ENCODE results near the gene NOXO1. TPM values are rescaled to one million over a fixed set of nuclear protein-coding genes. Genes with fewer than 3 reads are reported as not detected.

The NOXO1 gene
- total and polyA plus RNA-seq, 4 donors: 0.28 to 7.3 (median 3.2) TPM

DNA sequence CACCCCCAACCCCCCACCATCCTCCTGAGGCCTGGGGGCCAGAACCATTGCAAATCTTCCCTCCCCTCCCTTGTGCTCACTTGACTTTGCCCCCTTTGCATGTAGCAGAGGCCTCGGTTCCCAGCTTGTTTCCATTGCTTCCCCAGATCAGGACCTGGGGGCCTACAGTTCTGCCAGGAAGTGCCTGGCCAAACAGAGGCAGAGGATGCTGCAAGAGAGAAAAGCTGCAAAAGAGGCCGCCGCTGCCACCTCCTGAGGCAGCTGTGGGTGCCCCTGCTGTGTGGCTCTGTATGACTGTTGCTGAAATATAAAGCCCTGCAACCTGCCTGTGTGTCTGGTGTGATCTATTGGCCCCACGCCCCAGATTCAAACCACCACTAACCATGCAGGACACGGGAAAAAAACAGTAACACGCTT lies 19.6 kb downstream of the NOXO1 start:
- H3K9ac ChIP-seq (ENCODE audit: insufficient read depth in 1 of 2, low read length in 2 of 2): no peak overlapping the region
- peaks cover 0 to 2% (median 0%) of the 10 kb centered on the region in 3 donors for H3K27me3 ChIP-seq (ENCODE audit: control insufficient read depth in 3 of 3, insufficient read depth in 3 of 3, low read length in 2 of 3)
- H3K4me1 ChIP-seq (ENCODE audit: control insufficient read depth in 5 of 5, insufficient read depth in 5 of 5, low read length in 5 of 5): peaks cover 5 to 37% (median 10%) of the 10 kb centered on the region in 5 donors
- H3K27ac ChIP-seq (ENCODE audit: low read depth in 1 of 2, low read length in 1 of 2): no peak overlapping the region
- H3K4me3 ChIP-seq: no peak overlapping the region
- DNase-seq (no peak), ATAC-seq (ENCODE audit: insufficient read depth, low FRiP score) (no peak)
- H3K9me3 ChIP-seq (ENCODE audit: control insufficient read depth in 4 of 4, insufficient read depth in 3 of 4, low read length in 3 of 4): no peaks in the 10 kb centered on the region
- WGBS, 2 donors: 56 to 63% methylated on average over 6 of the region's 6 CpGs
- H3K36me3 ChIP-seq (ENCODE audit: control insufficient read depth in 4 of 4, insufficient read depth in 4 of 4, low read length in 4 of 4): peaks cover 7 to 20% (median 16%) of the 10 kb centered on the region in 4 donors
- TF ChIP-seq, protein P1, sequence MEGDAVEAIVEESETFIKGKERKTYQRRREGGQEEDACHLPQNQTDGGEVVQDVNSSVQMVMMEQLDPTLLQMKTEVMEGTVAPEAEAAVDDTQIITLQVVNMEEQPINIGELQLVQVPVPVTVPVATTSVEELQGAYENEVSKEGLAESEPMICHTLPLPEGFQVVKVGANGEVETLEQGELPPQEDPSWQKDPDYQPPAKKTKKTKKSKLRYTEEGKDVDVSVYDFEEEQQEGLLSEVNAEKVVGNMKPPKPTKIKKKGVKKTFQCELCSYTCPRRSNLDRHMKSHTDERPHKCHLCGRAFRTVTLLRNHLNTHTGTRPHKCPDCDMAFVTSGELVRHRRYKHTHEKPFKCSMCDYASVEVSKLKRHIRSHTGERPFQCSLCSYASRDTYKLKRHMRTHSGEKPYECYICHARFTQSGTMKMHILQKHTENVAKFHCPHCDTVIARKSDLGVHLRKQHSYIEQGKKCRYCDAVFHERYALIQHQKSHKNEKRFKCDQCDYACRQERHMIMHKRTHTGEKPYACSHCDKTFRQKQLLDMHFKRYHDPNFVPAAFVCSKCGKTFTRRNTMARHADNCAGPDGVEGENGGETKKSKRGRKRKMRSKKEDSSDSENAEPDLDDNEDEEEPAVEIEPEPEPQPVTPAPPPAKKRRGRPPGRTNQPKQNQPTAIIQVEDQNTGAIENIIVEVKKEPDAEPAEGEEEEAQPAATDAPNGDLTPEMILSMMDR (IDR thresholded peaks at IDR 0.05; ENCODE audit: control extremely low read depth, extremely low read depth): no peak

DNA sequence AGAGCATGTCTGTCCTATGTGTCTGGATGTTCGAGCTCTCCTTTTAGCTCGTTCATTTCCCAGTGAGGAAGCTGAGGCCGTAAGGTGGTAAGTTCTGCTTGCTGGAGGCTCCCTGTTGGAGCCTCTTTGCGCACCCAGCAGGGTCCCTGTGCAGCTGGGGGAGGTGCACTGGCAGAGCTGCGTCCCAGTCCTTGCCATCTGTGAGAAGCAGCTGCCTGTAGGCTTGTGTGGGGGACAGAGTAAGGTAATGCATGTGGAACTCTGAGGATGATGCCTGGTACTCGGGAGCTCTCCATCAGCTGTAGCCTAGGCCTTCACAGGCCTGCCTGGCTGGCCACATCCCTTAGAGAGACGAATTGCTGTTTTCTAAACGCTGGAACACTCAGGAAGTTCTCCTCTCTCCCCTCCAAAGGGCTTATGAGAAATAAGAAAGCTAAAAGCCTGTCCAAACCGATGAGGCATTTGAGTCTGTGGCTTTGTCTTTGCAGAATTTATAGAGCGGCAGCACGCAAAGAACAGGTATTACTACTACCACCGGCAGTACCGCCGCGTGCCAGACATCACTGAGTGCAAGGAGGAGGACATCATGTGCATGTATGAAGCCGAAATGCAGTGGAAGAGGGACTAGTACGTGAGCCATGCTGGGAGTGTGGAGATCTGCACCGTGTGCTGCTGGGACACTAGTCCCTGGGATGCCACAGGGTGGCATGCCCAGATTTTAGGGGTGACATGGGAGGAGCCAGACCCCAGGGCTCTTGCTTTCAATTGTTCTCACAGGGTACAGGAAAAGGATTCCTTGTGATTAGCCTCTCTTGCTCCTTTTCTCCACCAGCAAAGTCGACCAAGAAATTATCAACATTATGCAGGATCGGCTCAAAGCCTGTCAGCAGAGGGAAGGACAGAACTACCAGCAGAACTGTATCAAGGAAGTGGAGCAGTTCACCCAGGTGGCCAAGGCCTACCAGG lies 20.3 kb downstream of the NOXO1 start:
- peak overlapping the region in 1 of 2 donors; percentile 26 for H3K27ac ChIP-seq (ENCODE audit: low read depth in 1 of 2, low read length in 1 of 2)

GRCh38 chr16:1959269-1960039 lies 21.8 kb downstream of the NOXO1 start, which contains the start of gene NDUFB10:
TSS of gene NDUFB10 (plus strand) at chr16:1959538. CDS start at chr16:1959625, 87 bp downstream.
- peaks cover 5 to 30% (median 7%) of the 10 kb centered on the region in 5 donors for H3K4me1 ChIP-seq (ENCODE audit: control insufficient read depth in 5 of 5, insufficient read depth in 5 of 5, low read length in 5 of 5)
- ATAC-seq (ENCODE audit: insufficient read depth, low FRiP score) (peak; percentile 95), DNase-seq (peak; percentile 86 to 94 (median 92))
- H3K27me3 ChIP-seq (ENCODE audit: control insufficient read depth in 3 of 3, insufficient read depth in 3 of 3, low read length in 2 of 3): peaks cover 0 to 2% (median 0%) of the 10 kb centered on the region in 3 donors
- WGBS, 2 donors: 0 to 1% methylated on average over 62 to 79 of the region's 79 CpGs
- H3K36me3 ChIP-seq (ENCODE audit: control insufficient read depth in 4 of 4, insufficient read depth in 4 of 4, low read length in 4 of 4): peaks cover 7 to 20% (median 14%) of the 10 kb centered on the region in 4 donors
- TF ChIP-seq, protein P1 (IDR thresholded peaks at IDR 0.05; ENCODE audit: control extremely low read depth, extremely low read depth): peak; percentile 59
- H3K4me3 ChIP-seq: peak within 1 kb of the TSS; percentile 91
- H3K9me3 ChIP-seq (ENCODE audit: control insufficient read depth in 4 of 4, insufficient read depth in 3 of 4, low read length in 3 of 4): no peaks in the 10 kb centered on the region
- H3K27ac ChIP-seq (ENCODE audit: low read depth in 1 of 2, low read length in 1 of 2): peak within 1 kb of the TSS; percentile 91 to 95
- peak within 1 kb of the TSS; percentile 55 to 58 for H3K9ac ChIP-seq (ENCODE audit: insufficient read depth in 1 of 2, low read length in 2 of 2)

More for the DNA sequence above, 20.3 kb downstream of the NOXO1 start:
- TF ChIP-seq, protein P1 (IDR thresholded peaks at IDR 0.05; ENCODE audit: control extremely low read depth, extremely low read depth): no peak
- Histone ChIP-seq H3K4me3 (no peak overlapping the region), H3K27me3 (ENCODE audit: control insufficient read depth in 3 of 3, insufficient read depth in 3 of 3, low read length in 2 of 3) (peaks cover 0 to 2% (median 0%) of the 10 kb centered on the region in 3 donors), H3K4me1 (ENCODE audit: control insufficient read depth in 5 of 5, insufficient read depth in 5 of 5, low read length in 5 of 5) (peaks cover 5 to 37% (median 10%) of the 10 kb centered on the region in 5 donors), H3K9me3 (ENCODE audit: control insufficient read depth in 4 of 4, insufficient read depth in 3 of 4, low read length in 3 of 4) (no peaks in the 10 kb centered on the region), H3K36me3 (ENCODE audit: control insufficient read depth in 4 of 4, insufficient read depth in 4 of 4, low read length in 4 of 4) (peaks cover 7 to 20% (median 16%) of the 10 kb centered on the region in 4 donors), H3K9ac (ENCODE audit: insufficient read depth in 1 of 2, low read length in 2 of 2) (no peak overlapping the region)
- 57% methylated on average over 20 of the region's 20 CpGs for WGBS, 2 donors
- DNase-seq (peak in 1 of 3 donors; percentile 4), ATAC-seq (ENCODE audit: insufficient read depth, low FRiP score) (no peak)

Measured in lung (tissue), 12 donors.